Retinal pigment epithelial cell (primary cell): ENCODE results near the gene RPS21.
A peak's percentile ranks its signal among the peaks of the same experiment; 100 is the strongest.
"Not testable (repeated sequence)": the region's sequence is repeated elsewhere in the genome, so short reads cannot be mapped to it uniquely, and the experiment has no call there.

Experiments used
- DNase-seq: peaks from one replicate; pipeline ENCODE4 v3.0.0-alpha.2; 2010; ENCODE audit warnings: low read depth
- H3K4me3 ChIP-seq: 2 replicates; pipeline ENCODE4 v1.5.1; 2011; ENCODE audit warnings: mild to moderate bottlenecking, low read length, control low read depth, moderate library complexity
- TF ChIP-seq, protein P1 (sequence below): conservative IDR thresholded peaks from 2 replicates; pipeline ENCODE4 v1.5.1; 2011; ENCODE audit warnings: low read depth, low read length, control low read depth, inconsistent platforms

RPS21 gene

DNA sequence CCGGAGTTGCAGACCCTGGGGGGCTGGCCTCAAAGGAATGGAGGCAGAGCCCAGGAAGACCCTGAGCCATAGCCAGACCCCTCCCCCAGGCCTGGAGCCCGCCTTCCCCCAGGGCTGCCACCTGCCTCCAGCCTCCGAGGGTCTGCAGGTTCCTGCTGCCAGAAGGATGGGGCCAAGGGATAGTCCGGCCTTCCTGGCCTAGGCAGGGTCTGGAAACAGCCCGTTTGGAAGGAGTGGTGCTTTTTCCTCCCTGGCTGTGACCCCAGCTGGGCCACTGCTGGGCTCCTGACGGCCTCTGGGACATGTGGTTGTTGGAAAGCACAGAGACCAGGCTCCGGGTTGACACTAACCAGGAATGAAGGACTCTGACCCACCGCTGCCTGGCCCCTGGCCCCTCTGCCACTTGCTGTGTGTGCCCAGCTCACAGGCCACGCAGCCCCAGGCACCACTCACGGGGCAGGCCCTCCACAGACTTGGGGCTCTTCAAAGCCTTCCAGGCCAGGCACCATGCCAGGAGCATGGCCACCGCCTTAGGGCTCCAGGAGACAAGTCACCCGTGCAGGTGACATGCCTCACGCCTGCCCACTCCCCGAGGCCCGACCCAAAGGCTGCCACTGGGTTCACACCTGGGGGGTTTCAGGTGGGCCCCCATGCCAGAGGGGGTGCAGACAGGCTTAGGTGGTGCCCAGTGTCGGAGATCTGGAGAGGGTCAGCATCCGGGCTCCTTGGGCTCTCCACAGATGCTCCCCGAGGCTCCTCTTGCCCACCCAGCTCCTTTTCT lies 15.9 kb upstream of the RPS21 start:
- H3K4me3 ChIP-seq, result no peak overlapping the region
- no peak for DNase-seq
- TF ChIP-seq, protein P1, sequence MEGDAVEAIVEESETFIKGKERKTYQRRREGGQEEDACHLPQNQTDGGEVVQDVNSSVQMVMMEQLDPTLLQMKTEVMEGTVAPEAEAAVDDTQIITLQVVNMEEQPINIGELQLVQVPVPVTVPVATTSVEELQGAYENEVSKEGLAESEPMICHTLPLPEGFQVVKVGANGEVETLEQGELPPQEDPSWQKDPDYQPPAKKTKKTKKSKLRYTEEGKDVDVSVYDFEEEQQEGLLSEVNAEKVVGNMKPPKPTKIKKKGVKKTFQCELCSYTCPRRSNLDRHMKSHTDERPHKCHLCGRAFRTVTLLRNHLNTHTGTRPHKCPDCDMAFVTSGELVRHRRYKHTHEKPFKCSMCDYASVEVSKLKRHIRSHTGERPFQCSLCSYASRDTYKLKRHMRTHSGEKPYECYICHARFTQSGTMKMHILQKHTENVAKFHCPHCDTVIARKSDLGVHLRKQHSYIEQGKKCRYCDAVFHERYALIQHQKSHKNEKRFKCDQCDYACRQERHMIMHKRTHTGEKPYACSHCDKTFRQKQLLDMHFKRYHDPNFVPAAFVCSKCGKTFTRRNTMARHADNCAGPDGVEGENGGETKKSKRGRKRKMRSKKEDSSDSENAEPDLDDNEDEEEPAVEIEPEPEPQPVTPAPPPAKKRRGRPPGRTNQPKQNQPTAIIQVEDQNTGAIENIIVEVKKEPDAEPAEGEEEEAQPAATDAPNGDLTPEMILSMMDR, result no peak

DNA sequence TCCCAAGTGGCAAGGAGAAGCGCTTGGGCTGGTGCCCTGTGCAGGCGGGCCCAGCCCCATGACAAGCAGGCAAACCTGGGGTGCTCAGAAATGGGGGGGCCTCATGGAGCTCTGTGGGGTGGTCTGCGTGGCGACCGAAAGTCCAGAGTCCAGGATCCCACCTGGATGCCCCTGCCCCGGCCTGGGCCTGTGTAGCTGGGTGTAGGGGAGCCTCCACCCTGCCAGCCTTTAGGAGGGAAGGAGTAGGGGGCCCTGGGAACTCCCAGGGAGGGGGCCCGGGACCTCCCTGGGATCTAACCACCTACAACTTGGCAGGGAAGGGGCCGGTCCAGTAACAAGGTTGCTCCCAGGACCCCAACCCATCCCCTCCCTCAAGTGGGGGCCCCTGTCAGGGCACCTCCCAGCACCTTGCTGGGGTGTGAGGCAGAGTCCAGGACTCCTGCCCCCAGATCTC lies 15.3 kb upstream of the RPS21 start:
- DNase-seq, result no peak
- no peak overlapping the region for H3K4me3 ChIP-seq
- TF ChIP-seq, protein P1, result no peak

DNA sequence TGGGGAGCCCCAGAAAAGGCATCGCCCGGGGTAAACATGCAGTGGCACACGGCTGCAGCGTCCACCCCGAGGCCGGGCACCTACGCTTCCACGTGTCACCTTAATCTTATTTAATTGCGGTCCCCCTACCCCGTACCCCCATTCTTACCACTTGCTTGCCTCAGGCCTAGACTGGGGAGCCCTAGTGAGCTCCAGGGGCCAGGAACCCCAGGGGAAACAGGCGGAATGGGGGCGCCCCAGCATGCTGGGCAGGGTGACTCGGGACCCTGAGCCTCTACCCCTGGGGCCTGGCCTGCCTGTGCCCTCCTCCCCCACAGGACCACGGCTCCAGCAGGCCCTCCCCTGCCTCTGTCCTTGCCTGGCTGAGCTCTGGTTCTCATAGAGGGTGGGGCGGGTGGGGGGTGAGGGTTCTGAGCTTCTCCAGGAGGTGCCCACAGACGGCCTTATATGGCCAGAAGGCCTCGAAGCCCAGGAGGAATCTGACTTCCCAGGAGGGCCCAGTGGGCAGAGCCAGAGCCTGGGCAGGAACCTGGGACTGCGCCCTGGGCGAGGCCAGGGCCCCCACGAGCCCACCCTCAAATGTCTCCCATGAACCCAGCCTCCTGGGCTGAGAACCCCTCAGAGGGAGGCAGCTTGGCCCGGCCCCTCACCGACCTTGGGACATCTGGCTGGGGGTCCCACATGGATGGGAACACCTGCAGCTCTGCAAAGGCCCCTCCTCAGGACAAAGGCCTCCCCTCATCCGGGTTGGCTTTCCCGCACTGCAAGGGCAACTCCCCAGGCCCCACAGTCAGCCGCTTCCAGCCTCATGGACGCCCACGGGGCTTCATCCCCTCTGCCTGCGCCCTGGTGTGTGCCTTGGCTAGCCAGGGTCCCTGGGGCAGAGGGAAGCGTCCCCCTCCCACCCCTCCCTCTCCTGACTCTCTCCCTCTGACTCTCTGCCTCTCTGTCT lies 14.6 kb upstream of the RPS21 start:
- no peak for DNase-seq
- H3K4me3 ChIP-seq, result no peak overlapping the region
- TF ChIP-seq, protein P1, result no peak

DNA sequence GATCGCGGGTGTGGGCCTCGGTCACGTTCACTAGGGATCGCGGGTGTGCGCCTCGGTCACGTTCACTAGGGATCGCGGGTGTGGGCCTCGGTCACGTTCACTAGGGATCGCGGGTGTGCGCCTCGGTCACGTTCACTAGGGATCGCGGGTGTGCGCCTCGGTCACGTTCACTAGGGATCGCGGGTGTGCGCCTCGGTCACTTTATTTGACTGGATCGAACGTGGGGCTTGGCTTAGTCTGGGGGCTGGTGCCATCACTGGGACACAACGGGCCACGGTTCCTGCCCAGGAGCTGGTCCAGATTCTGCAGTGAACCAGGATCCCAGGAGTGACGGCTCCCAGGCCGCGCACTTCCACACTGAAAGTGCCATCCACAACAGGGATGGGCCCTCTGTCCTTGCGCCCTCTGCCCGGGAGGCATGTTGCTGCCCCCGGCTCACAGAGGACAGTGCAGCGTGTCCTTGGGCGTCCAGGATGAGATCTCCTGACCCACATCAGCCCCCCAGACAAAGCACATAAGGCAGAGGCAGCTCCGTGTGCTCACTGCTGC lies 13.2 kb upstream of the RPS21 start:
- DNase-seq, H3K4me3 ChIP-seq: not testable (repeated sequence)

DNA sequence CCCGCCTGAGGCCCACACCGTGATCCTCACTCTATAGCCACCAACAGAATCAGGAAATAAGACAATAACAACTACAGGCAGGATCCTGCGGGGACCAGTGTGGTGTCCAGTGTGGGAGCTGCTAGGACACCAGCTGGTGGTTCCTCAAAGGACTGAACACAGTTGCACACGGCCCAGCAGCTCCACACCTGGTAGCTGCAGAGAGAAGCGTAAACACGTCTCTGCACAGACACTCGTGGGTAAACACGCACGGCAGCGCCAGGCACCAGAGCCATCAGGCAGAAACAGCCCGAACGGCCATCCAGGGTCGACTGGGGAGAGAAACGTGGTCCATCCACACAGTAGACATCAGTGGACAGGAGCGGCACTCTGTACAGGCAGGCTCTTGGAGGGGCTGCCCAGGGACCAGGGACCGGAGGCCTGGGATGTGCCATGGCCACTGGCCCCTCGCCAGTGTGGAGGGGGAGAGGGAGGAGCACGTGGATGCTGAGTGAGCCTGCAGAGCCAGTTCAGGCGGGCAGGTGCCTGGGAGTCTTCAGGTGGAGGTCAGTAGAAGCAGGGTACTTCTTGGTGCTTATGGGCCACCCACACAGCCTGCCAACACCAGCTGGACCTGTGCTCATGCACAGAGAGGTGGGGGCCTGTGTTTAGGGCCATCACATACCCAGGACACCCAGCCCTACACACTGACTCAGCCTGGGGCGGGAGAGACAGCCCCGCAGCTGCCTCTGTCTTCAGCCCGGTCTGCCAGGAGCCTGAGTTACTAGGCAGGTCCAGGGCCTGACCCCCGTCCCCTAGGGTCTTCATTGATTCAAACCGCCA lies 12.4 kb upstream of the RPS21 start:
- no peak overlapping the region for H3K4me3 ChIP-seq

DNA sequence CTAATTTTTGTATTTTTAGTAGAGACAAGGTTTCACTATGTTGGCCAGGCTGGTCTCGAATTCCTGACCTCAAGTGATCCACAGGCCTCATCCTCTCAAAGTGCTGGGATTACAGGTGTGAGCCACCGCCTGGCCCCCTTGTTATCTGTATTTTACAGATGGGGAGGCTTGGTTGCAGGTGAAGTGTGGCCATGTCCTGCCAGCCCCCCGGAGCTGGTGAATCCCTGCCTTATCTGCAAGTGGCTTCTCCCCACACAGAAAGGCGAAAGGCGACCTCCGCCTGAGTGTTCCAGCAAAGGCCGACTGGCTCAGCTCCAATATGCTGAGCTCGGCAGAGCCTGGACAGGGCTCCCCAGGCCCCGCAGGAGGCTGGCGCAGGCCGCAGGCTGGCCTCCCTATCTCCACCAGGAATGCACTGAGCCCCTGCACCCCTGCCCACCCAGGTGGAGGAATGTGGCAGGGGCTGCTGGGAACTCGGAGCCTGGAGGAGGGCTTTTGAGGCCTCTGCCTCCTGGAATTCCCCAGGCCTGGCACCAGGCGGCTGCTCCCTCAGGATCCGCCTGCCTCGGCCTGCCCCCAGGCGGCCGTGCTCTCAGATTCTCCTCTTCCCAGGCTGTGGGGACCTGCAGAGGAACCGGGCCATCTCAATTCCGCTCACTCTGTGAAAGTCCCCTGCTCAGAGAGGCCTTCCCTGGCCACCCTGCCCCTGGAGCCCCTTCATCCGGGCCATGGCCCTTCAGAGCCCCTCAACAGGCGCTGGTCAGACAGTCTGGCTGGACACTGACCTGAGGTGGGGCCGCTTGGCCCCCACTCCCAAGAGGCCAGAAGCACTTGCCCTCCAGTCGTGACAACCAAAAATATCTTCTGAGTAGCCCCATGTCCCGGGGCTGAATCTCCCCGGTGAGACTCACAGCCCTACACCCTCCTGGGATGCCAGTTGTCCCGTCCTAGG lies 10.5 kb upstream of the RPS21 start:
- TF ChIP-seq, protein P1, result peak; percentile 74
- DNase-seq, result peak; percentile 90
- H3K4me3 ChIP-seq, result no peak overlapping the region

More for the DNA sequence above, 12.4 kb upstream of the RPS21 start:
- TF ChIP-seq, protein P1, result no peak
- no peak for DNase-seq
